ENCODE measurements around the gene PARVA. TPM values are rescaled to one million over a fixed set of nuclear protein-coding genes. Genes with fewer than 3 reads are reported as not detected.

PARVA gene
- polyA plus RNA-seq, 2 of the 4 experiments (the other 2 are of a cell fraction): 25.5 to 26.1 TPM

GRCh38 chr11:12454782-12455181 lies 77.4 kb downstream of the PARVA start:
- no peak overlapping the region for H3K27ac ChIP-seq
- FAIRE-seq: no peak
- no peak overlapping the region for H3K4me3 ChIP-seq
- ChIA-PET CTCF (interaction anchor here (0.6 kb wide), 1 partner anchor 171 kb away, joined by 3 read pairs; no protein-coding TSS in a partner anchor), POLR2A (no interaction called here)
- DNase-seq (ENCODE audit: low read depth in 1 of 2, low spot score in 1 of 2): no peak
- TF ChIP-seq TFCP2L1 (CRISPR knock-in tag; IDR thresholded peaks at IDR 0.05) (no peak), NFE2L2 (conservative IDR thresholded peaks at IDR 0.05; ENCODE audit: low read length) (no peak), TP53 (CRISPR knock-in tag; IDR thresholded peaks at IDR 0.05) (no peak), KDM5A (IDR thresholded peaks at IDR 0.05) (no peak), EP300 (IDR thresholded peaks at IDR 0.05) (no peak), SMC3 (IDR thresholded peaks at IDR 0.05) (no peak), RAD21 (conservative IDR thresholded peaks at IDR 0.05 in 1 of 2, IDR thresholded peaks at IDR 0.05 in 1 of 2) (no peak), HOXA7 (CRISPR knock-in tag; IDR thresholded peaks at IDR 0.05) (no peak), CEBPB (IDR thresholded peaks at IDR 0.05) (no peak), PBX3 (IDR thresholded peaks at IDR 0.05) (no peak), HEYL (CRISPR knock-in tag; IDR thresholded peaks at IDR 0.05) (no peak), POLR2AphosphoS2 (conservative IDR thresholded peaks at IDR 0.05; ENCODE audit: low read length) (no peak)
- ATAC-seq: no peak
- peaks cover 10% of the 10 kb centered on the region for H3K4me1 ChIP-seq
- no peaks in the 10 kb centered on the region for H3K9me3 ChIP-seq
- H3K4me2 ChIP-seq: no peak overlapping the region

- H3K4me1 ChIP-seq: no peaks in the 10 kb centered on the region
- ChIA-PET CTCF (interaction anchor here (0.8 kb wide), 1 partner anchor 168 kb away, joined by 3 read pairs; no protein-coding TSS in a partner anchor), POLR2A (no interaction called here)
- DNase-seq (ENCODE audit: low read depth in 1 of 2, low spot score in 1 of 2): no peak
- H3K9me3 ChIP-seq: no peaks in the 10 kb centered on the region
- H3K4me2 ChIP-seq: no peak overlapping the region
- FAIRE-seq: no peak
- H3K27ac ChIP-seq: no peak overlapping the region
- no peak overlapping the region for H3K4me3 ChIP-seq
- TF ChIP-seq CEBPB (IDR thresholded peaks at IDR 0.05) (no peak), EP300 (IDR thresholded peaks at IDR 0.05) (no peak), HEYL (CRISPR knock-in tag; IDR thresholded peaks at IDR 0.05) (no peak), PHF8 (IDR thresholded peaks at IDR 0.05; ENCODE audit: borderline replicate concordance, low read depth) (no peak), HES2 (IDR thresholded peaks at IDR 0.05) (no peak), ATOH8 (CRISPR knock-in tag; IDR thresholded peaks at IDR 0.05; ENCODE audit: low read depth) (no peak), CBX2 (IDR thresholded peaks at IDR 0.05; ENCODE audit: borderline replicate concordance, low read depth) (no peak), HOXB5 (CRISPR knock-in tag; IDR thresholded peaks at IDR 0.05) (no peak), NPAS2 (CRISPR knock-in tag; IDR thresholded peaks at IDR 0.05; ENCODE audit: borderline replicate concordance) (no peak), HDAC2 (IDR thresholded peaks at IDR 0.05) (no peak), ZSCAN20 (CRISPR knock-in tag; IDR thresholded peaks at IDR 0.05) (no peak), NR3C1 (IDR thresholded peaks at IDR 0.05) (no peak), ZFP36 (IDR thresholded peaks at IDR 0.05; ENCODE audit: borderline replicate concordance, partially characterized antibody) (no peak)
- WGBS (ENCODE audit: missing lambda C conversion rate): 88% methylated on average over 4 of the region's 4 CpGs
- no peak for ATAC-seq
These were observed 78.6 kb downstream of the PARVA start for GRCh38 chr11:12455938-12456337.

GRCh38 chr11:12456651-12457579 lies 79.5 kb downstream of the PARVA start:
- ChIA-PET POLR2A (no interaction called here), CTCF (no interaction called here)
- no peak for TF ChIP-seq CEBPB (IDR thresholded peaks at IDR 0.05)
- TF ChIP-seq MAZ (IDR thresholded peaks at IDR 0.05; ENCODE audit: borderline replicate concordance, low read depth, low read length): no peak
- TF ChIP-seq CBX8 (IDR thresholded peaks at IDR 0.05): no peak
- TF ChIP-seq FOSL2 (IDR thresholded peaks at IDR 0.05): no peak
- no peak for TF ChIP-seq FOSL2 (CRISPR knock-in tag; IDR thresholded peaks at IDR 0.05)
- TF ChIP-seq RCOR1 (IDR thresholded peaks at IDR 0.05; ENCODE audit: low read depth, low read length): no peak
- TF ChIP-seq CHD4 (IDR thresholded peaks at IDR 0.05; ENCODE audit: borderline replicate concordance): no peak
- TF ChIP-seq CTCF (IDR thresholded peaks at IDR 0.05): no peak
- no peak for TF ChIP-seq HOXB5 (CRISPR knock-in tag; IDR thresholded peaks at IDR 0.05)
- Histone ChIP-seq H3K4me3 (no peak overlapping the region), H3K9me3 (no peaks in the 10 kb centered on the region), H3K4me2 (no peak overlapping the region), H3K27ac (no peak overlapping the region), H3K4me1 (no peaks in the 10 kb centered on the region)
- WGBS (ENCODE audit: missing lambda C conversion rate): 47% methylated on average over 5 of the region's 5 CpGs
- FAIRE-seq (no peak), ATAC-seq (no peak), DNase-seq (ENCODE audit: low read depth in 1 of 2, low spot score in 1 of 2) (no peak)

Measured in A549 (cell line).